Measurements from ENCODE around the gene TMEM145. TPM values are rescaled to one million over a fixed set of nuclear protein-coding genes. Genes with fewer than 3 reads are reported as not detected.

TMEM145 gene
- total and polyA plus RNA-seq, 9 of the 15 experiments (the other 6 are each of a cell fraction or from before 2014, with no cell fraction given) = 0.80 to 5.5 (median 1.9) TPM; not detected in 3

- no peak for TF ChIP-seq NFATC3 (IDR thresholded peaks at IDR 0.05)
- TF ChIP-seq CTCF (IDR thresholded peaks at IDR 0.05 in 2 of 3, conservative IDR thresholded peaks at IDR 0.05 in 1 of 3; ENCODE audit: insufficient read depth in 2 of 3, low read depth in 1 of 3, low read length in 3 of 3) = 0 out of 6 replicates have a peak, but pooled peaks of 1 of the 3 experiments have one; percentile 14
- peak; percentile 55; the same call in 1 of the 2 replicates for TF ChIP-seq MAFK (IDR thresholded peaks at IDR 0.05; ENCODE audit: low read length)
- TF ChIP-seq SMAD4 (CRISPR knock-in tag; conservative IDR thresholded peaks at IDR 0.05) = no peak
- TF ChIP-seq, protein P1, sequence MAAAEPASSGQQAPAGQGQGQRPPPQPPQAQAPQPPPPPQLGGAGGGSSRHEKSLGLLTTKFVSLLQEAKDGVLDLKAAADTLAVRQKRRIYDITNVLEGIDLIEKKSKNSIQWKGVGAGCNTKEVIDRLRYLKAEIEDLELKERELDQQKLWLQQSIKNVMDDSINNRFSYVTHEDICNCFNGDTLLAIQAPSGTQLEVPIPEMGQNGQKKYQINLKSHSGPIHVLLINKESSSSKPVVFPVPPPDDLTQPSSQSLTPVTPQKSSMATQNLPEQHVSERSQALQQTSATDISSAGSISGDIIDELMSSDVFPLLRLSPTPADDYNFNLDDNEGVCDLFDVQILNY (CRISPR knock-in tag; IDR thresholded peaks at IDR 0.05) = no peak
- TF ChIP-seq PRDM10 (IDR thresholded peaks at IDR 0.05; ENCODE audit: partially characterized antibody) = peak; percentile 94
- TF ChIP-seq HNRNPL (IDR thresholded peaks at IDR 0.05; ENCODE audit: low read depth, low read length) = no peak
- TF ChIP-seq L3MBTL2 (IDR thresholded peaks at IDR 0.05) = no peak
- TF ChIP-seq CC2D1A (IDR thresholded peaks at IDR 0.05) = no peak
- no peak for TF ChIP-seq BRD4 (IDR thresholded peaks at IDR 0.05)
- TF ChIP-seq ZEB2 (IDR thresholded peaks at IDR 0.05) = no peak
- TF ChIP-seq ZNF324 (CRISPR knock-in tag; IDR thresholded peaks at IDR 0.05) = no peak
- TF ChIP-seq POLR2G (IDR thresholded peaks at IDR 0.05; ENCODE audit: low read depth, low read length) = 0 out of 2 replicates have a peak, but pooled peaks have one; percentile 13
- no peak for TF ChIP-seq ZNF134 (CRISPR knock-in tag; conservative IDR thresholded peaks at IDR 0.05)
- TF ChIP-seq FOXA3 (CRISPR knock-in tag; conservative IDR thresholded peaks at IDR 0.05 in 1 of 2, IDR thresholded peaks at IDR 0.05 in 1 of 2) = no peak
- no peak for TF ChIP-seq SAP30 (IDR thresholded peaks at IDR 0.05; ENCODE audit: borderline replicate concordance, insufficient read depth, low read depth, low read length, poor library complexity, severe bottlenecking)
- TF ChIP-seq NFIC (IDR thresholded peaks at IDR 0.05) = peak; percentile 92
These were observed 26.6 kb upstream of the TMEM145 start (continued) for GRCh38 chr19:42286349-42287016.

Measured in K562 (cell line).